Ishikawa (cell line): ENCODE measurements around the gene LCN2.

Experiments
- CEBPB ChIP-seq: IDR thresholded peaks from 2 replicates; pipeline ENCODE4 v1.6.1; 2012
- EGR1 ChIP-seq: IDR thresholded peaks from 2 replicates; pipeline ENCODE4 v1.6.1; 2012
- EP300 ChIP-seq: IDR thresholded peaks from 2 replicates; pipeline ENCODE4 v1.6.1; 2012; ENCODE audit warnings: borderline replicate concordance
- MAX ChIP-seq: IDR thresholded peaks from 2 replicates; pipeline ENCODE4 v1.6.1; 2012
- NFIC ChIP-seq: IDR thresholded peaks from 2 replicates; pipeline ENCODE4 v1.6.1; 2012
- RAD21 ChIP-seq: IDR thresholded peaks from 2 replicates; pipeline ENCODE4 v1.6.1; 2012; ENCODE audit warnings: low read depth
- TAF1 ChIP-seq: IDR thresholded peaks from 2 replicates; pipeline ENCODE4 v1.6.1; 2012; ENCODE audit warnings: low read depth, mild to moderate bottlenecking
- TEAD4 ChIP-seq: IDR thresholded peaks from 2 replicates; pipeline ENCODE4 v1.6.1; 2012
- YY1 ChIP-seq: IDR thresholded peaks from 2 replicates; pipeline ENCODE4 v1.6.1; 2012; ENCODE audit warnings: low read depth

DNA sequence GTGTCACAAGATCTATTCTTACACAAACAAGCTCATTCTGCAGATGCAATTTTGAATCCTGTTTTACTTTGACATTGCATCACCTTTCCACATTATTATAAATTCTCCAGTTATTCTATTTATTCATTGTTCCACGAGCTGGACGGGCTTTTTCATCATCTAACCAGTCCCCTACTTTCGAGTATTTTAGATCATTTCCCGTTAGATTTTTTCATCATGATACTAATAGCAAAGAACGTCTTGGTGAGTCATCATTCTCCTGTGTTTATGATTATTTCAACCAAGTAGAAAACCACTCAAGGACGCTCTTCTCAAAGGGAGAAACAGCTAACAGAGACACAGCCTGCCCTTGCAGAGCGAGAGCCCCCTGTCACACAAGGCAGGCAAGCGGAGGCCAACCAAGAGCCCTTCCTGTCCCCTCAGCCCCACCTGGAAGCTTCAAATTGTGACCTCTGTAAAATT lies 25.9 kb downstream of the LCN2 start:
- no peak for TF ChIP-seq TAF1
- TF ChIP-seq NFIC = no peak
- no peak for TF ChIP-seq YY1
- no peak for TF ChIP-seq MAX
- no peak for TF ChIP-seq EGR1
- TF ChIP-seq EP300 = no peak
- TF ChIP-seq CEBPB = no peak
- TF ChIP-seq RAD21 = no peak
- TF ChIP-seq TEAD4 = no peak
